HG03025 (cell line): ENCODE data around the gene BCL11A.

ENCODE experiments used
- ATAC-seq: cut with Tn5 transposase; IDR thresholded peaks from one replicate; pipeline ENCODE4 v1.9.1; 2021; ENCODE audit warnings: mild to moderate bottlenecking, moderate library complexity; ENCODE audit not compliant: unreplicated experiment, low FRiP score

The BCL11A gene

DNA sequence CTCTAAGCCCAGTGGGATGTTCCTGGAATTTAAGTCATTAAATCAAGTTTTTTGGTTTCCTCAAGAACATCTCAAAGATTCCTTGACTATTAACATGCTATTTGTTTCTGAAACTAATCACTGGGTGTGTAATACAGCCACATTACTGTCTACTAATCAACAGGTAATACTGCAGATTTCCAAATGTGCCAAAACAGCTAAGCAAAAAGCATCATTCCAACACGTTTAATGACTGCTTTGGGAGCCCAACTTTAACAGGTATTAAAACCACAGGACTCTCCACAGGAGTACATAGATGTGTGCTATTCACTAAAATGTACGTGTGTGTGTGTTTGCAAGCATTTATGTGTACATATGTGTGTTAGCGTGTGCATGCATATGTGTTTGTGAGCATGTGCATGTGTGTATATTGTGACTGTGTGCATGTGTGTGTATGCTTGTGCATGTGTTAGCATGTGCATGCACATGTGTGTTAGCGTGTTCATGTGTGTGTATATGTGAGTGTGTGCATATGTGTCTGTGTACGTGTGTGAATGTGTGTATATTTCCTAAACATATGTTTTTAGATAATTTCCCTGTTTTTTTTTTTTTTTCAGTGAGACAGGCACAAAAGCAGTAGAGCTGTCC is 80.7 kb downstream of the BCL11A start:
- ATAC-seq: no peak

GRCh38 chr2:60472041-60472440 is 81.4 kb downstream of the BCL11A start:
- no peak for ATAC-seq

- no peak for ATAC-seq
Measured at GRCh38 chr2:60470340-60470739, 83.1 kb downstream of the BCL11A start.

DNA sequence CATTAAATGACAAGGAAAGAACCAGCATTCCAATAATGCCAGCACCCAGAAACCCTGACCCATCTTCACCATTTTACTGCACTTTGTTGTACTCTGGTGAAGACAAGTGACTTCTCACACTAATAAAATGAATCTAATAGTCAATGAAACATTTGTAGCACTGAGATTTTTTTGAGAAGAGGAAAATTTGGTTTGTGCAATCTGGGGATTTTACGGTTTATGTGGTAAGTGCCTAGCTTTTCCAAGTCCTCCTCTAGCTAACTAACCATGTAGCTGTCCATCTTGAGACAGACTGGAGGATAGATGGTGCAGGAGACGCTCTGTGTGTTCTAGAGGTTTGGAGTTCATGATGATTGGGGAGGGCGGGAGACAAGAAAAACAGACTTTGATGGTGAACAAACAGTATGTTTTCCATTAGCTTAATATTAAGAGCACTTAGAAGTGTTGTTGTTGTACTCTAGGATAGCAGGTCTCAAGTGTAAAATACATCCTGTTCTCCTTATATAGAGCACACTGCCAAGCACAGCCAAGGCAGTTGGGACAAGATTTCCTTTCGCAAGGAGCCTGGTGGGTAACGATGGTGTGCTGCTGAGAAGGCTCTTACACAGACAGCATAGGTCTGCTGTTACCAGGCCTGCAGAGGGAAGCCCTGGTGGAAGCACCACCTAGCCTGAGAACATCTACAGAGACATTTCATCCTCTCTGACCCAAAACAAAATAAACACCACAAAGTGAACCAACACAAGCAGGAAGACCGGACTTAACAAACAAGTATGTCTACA is 83.7 kb downstream of the BCL11A start:
- ATAC-seq: no peak

GRCh38 chr2:60468382-60469085 is 84.9 kb downstream of the BCL11A start:
- ATAC-seq: no peak

- no peak for ATAC-seq
Measured at GRCh38 chr2:60466161-60466702, 87.2 kb downstream of the BCL11A start.

GRCh38 chr2:60465736-60466135 is 87.7 kb downstream of the BCL11A start:
- ATAC-seq: no peak

GRCh38 chr2:60463249-60463648 is 90.2 kb downstream of the BCL11A start:
- no peak for ATAC-seq

DNA sequence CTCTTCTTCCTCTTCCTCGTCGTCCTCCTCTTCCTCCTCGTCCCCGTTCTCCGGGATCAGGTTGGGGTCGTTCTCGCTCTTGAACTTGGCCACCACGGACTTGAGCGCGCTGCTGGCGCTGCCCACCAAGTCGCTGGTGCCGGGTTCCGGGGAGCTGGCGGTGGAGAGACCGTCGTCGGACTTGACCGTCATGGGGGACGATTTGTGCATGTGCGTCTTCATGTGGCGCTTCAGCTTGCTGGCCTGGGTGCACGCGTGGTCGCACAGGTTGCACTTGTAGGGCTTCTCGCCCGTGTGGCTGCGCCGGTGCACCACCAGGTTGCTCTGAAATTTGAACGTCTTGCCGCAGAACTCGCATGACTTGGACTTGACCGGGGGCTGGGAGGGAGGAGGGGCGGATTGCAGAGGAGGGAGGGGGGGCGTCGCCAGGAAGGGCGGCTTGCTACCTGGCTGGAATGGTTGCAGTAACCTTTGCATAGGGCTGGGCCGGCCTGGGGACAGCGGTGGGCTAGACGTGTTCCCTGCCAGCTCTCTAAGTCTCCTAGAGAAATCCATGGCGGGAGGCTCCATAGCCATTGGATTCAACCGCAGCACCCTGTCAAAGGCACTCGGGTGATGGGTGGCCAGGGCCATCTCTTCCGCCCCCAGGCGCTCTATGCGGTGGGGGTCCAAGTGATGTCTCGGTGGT is 91.9 kb downstream of the BCL11A start:
- ATAC-seq: no peak

GRCh38 chr2:60460577-60461420 is 92.7 kb downstream of the BCL11A start:
- no peak for ATAC-seq

DNA sequence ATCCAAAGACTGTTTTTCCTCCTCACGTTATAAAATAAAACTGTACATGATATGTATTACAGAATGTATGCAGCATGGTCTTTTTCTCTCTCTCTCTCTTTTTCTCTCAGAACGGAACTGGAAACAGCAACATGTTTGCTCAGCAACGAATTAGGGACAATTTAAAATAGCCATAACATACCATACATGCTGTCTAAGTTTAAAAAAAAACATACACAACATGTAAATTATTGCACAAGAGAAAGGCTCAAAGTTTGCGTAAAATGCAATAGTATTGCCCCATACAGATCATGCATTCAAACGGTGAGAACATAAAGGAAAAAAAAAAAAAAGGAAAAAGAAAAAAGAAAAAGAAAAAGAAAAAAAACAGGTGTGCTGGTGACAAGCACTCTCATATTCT is 93.6 kb downstream of the BCL11A start:
- ATAC-seq: no peak

- ATAC-seq: no peak
Measured at GRCh38 chr2:60456115-60456770, 97.2 kb downstream of the BCL11A start.

DNA sequence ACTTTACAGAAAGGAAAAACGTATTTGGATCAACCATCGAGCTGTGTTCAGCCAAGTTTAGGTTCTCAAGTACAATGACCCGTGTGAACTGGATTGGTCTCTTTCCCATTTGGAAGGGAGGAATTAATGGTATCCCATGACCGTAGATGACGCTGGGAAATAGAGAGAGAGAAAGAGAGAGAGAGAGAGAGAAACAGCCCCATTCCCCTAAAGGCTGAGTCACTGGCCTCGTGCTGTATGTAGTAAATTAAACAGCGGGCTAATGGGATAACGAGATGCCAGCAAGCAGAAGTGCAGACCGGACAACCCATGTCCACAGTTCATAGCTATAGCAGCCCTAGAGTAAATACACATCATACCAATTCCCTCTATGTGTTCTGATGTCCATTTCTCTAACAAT is 99.6 kb downstream of the BCL11A start:
- no peak for ATAC-seq

GRCh38 chr2:60453301-60453700 is 100.2 kb downstream of the BCL11A start:
- ATAC-seq: no peak

DNA sequence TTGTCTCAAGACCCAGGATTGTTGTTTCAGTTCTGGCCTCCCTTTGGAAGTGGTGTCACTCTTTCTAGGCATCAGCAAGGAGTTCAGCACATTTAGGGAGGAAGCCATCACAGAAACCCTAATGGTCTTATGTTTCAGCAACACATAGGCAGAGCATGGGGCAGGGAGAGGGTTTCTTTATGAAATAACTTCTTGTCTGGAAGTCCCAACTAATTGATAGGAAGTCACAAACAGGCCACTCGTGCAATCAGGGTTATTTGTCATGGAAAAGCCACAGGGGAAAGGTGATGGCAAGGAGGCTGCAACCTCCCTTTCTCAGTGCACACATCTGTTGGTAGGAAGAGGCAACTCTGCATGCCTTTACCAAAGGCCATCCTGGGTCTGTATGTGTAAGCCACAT is 103.0 kb downstream of the BCL11A start:
- ATAC-seq: no peak

- no peak for ATAC-seq
Measured at GRCh38 chr2:60447943-60448342, 105.5 kb downstream of the BCL11A start.

- peak; percentile 82 for ATAC-seq
Measured at GRCh38 chr2:60446413-60447267, 106.8 kb downstream of the BCL11A start.

- no peak for ATAC-seq
Measured at GRCh38 chr2:60445684-60446179, 107.7 kb downstream of the BCL11A start.
